Measurements from ENCODE around the gene DMPK. TPM values are rescaled to one million over a fixed set of nuclear protein-coding genes. Genes with fewer than 3 reads are reported as not detected.

DMPK gene
- polyA plus RNA-seq, 3 donors, result 31.5 to 37.5 (median 35.4) TPM

DNA sequence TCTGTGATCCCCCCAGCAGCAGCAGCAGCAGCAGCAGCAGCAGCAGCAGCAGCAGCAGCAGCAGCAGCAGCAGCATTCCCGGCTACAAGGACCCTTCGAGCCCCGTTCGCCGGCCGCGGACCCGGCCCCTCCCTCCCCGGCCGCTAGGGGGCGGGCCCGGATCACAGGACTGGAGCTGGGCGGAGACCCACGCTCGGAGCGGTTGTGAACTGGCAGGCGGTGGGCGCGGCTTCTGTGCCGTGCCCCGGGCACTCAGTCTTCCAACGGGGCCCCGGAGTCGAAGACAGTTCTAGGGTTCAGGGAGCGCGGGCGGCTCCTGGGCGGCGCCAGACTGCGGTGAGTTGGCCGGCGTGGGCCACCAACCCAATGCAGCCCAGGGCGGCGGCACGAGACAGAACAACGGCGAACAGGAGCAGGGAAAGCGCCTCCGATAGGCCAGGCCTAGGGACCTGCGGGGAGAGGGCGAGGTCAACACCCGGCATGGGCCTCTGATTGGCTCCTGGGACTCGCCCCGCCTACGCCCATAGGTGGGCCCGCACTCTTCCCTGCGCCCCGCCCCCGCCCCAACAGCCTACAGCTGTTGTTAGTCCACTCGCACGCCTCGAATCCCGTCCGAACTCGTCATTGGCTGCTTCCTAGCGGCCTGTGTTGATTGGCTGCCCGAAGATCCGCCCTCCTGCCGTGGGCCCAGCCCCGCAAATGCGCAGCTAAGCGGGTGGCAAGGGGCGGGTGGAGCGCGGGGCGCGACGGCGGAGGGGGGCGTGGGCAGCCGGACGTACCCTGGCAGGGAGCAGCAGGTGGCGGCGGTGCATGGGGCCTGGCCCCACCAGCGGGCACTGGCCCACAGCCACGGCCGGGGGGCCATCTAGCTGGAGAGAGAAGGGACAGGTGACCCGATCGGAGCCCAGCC is 11.8 kb downstream of the DMPK start:
- DNase-seq (ENCODE audit: low read depth in 3 of 3, low spot score in 2 of 3), result peak; percentile 82 to 91 (median 90)

GRCh38 chr19:45769821-45770191 is 12.5 kb downstream of the DMPK start:
- no peak for DNase-seq (ENCODE audit: low read depth in 3 of 3, low spot score in 2 of 3)

GRCh38 chr19:45768984-45769782 is 13.1 kb downstream of the DMPK start, which contains the start of gene SIX5:
SIX5 (minus strand) TSS chr19:45769252; CDS start chr19:45768844, 408 bp downstream.
- DNase-seq (ENCODE audit: low read depth in 3 of 3, low spot score in 2 of 3), result peak; percentile 90 to 96 (median 94)

DNA sequence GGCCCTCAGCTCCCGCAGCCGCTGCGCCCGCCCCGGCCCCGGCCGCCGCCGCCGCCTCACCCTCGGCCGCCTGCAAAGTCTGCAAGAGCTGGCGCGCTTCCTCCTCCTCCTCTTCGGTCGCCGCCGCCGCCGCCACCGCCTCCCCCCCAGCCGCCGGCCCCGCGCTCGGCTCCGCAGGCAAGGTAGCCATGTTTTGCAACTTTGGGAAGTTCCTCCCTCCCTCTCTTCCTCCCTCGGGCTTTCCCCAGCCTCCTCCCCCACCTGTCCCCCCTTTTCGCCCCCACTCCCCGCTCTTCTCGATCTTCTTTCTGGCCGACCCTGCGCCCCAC is 13.7 kb downstream of the DMPK start:
- DNase-seq (ENCODE audit: low read depth in 3 of 3, low spot score in 2 of 3), result no peak

GRCh38 chr19:45767881-45768654 is 14.2 kb downstream of the DMPK start:
- no peak for DNase-seq (ENCODE audit: low read depth in 3 of 3, low spot score in 2 of 3)

DNA sequence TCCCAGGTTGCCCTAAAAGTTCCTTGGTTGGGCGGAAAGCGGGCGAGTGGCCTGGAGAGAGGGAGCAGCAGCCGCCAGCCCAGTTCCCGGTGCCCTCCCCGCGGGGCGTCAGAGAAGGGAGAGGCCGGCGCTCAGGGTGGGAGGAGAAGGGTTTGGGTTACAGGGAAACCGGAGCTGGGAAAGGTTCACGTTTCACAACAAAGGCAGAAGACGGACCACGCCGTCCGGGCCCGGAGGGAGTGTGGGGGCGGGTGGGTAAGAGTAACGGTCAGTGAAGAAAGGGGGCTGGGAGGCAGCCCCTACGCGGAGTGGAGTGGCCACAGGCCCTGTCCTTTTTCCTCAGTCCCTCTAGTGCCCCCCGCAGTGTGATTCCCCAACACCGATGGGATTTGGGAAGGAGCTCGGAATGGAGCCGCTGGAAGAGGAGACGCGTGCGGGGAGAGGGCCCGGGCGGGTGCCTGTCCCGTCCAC is 14.8 kb downstream of the DMPK start:
- peak; percentile 69 to 83 (median 78) for DNase-seq (ENCODE audit: low read depth in 3 of 3, low spot score in 2 of 3)

DNA sequence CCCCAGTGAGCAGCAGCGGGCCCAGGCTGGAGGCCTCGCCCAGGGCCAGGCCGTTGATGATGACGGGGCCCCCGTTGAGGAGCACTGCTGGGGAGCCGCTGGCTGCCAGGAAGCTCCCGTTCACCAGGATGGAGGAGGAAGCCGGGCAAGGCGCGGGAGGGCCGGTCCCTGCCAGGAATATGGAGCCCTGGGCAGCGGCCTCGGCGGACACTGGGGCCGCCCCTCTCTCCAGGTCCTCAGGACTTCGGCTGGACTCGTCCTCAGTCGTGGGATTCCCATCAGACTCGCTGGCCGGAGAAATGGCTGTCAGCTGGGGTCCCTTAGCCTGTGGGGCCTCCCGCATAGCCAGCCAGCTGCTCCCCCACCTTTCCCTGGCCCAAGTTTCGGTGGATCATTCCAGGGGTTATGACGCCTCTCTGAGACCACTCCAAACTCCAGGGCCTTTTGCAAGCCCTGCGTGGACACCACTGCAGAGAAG is 15.4 kb downstream of the DMPK start:
- no peak for DNase-seq (ENCODE audit: low read depth in 3 of 3, low spot score in 2 of 3)

- no peak for DNase-seq (ENCODE audit: low read depth in 3 of 3, low spot score in 2 of 3)
Measured at GRCh38 chr19:45766296-45766868, 15.9 kb downstream of the DMPK start.

DNA sequence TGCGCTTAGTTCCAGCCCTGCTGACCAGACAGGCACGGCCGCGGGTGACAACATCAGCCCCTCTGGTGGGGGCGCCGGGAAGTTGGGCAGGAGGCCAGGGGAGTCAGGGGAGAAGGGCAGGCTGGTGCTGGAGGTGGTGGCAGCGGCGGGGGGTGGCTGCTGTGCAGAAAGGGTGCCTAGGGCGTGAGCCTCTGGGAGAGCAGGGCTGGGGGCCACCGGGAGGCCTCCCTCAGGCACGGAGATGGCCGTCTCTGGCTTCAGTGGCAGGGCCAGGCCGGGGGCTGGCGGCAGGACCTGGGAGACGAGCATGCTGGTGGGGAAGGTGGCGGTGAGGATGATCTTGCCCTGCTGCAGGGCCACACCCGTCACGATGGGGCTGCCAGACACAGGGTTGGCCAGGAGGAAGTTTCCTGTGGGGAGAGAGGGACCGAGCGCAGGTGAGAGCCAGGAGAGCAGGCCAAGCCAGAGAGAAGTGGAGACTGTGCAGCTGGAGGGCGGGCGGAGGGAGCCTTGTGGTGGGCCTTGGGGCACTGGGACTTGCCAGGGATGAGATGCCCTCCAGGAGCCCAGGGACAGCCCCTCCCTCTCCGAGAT is 16.5 kb downstream of the DMPK start:
- no peak for DNase-seq (ENCODE audit: low read depth in 3 of 3, low spot score in 2 of 3)

- DNase-seq (ENCODE audit: low read depth in 3 of 3, low spot score in 2 of 3), result no peak
Measured at GRCh38 chr19:45764945-45765701, 17.2 kb downstream of the DMPK start.

GRCh38 chr19:45764475-45764874 is 17.8 kb downstream of the DMPK start:
- no peak for DNase-seq (ENCODE audit: low read depth in 3 of 3, low spot score in 2 of 3)

GRCh38 chr19:45763691-45764294 is 18.5 kb downstream of the DMPK start:
- no peak for DNase-seq (ENCODE audit: low read depth in 3 of 3, low spot score in 2 of 3)

GRCh38 chr19:45762870-45763631 is 19.2 kb downstream of the DMPK start:
- no peak for DNase-seq (ENCODE audit: low read depth in 3 of 3, low spot score in 2 of 3)

GRCh38 chr19:45761714-45762113 is 20.6 kb downstream of the DMPK start:
- no peak for DNase-seq (ENCODE audit: low read depth in 3 of 3, low spot score in 2 of 3)

DNA sequence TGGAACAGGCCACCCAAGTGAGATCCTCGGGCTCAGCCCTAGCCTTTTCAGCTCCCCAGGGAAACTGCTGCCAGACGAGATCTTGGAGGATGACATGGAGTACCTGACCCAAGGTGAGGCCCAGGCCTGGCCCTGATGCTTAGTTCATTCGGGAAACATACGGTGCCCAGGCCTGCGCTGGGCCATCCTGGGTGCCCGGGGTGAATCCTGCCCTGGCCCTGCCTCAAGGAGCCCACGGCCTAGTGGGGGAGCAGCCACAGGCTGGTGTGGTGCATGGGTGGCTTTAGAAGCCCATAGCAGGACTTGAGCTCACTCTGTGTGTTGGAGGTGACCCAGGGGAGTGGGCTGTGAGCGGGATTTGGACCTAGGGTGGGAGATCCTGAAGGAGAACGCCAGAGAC is 23.4 kb downstream of the DMPK start:
- DNase-seq (ENCODE audit: low read depth in 3 of 3, low spot score in 2 of 3), result no peak

DNA sequence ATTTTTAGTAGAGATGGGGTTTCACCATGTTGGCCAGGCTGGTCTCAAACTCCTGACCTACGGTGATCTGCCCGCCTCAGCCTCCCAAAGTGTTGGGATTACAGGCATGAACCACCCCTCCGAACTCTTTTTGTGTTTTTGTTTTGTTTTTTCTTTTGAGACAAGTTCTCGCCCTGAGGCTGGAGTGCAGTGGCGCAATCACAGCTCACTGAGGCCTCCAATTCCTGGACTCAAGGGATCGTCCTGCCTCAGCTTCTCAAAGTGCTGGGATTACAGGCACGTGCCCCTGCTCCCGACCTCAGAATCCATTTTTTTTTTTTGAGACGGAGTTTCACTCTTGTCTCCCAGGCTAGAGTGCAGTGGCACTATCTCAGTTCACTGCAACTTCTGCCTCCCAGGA is 24.6 kb downstream of the DMPK start:
- no peak for DNase-seq (ENCODE audit: low read depth in 3 of 3, low spot score in 2 of 3)

GRCh38 chr19:45754323-45754722 is 28.0 kb downstream of the DMPK start:
- no peak for DNase-seq (ENCODE audit: low read depth in 3 of 3, low spot score in 2 of 3)

DNA sequence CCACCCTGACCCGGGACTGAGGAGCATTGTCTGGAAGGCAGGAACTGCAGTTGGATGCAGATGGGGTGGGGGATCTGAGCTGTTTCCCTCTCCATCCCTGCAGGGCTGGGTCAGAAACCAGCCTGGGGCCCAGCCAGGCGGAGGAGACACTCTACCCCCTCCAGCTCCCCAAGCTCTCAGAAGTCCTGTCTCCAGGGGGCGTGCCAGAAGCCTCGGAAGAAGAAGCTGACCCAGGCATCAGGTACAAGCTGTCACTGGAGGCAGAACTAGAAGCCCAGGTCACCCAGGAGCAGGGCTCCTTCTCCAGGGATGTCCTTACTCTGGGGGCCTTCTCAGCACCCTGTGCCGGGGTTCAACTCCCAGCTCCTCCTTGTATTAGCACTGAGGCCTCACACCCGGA is 28.7 kb downstream of the DMPK start:
- DNase-seq (ENCODE audit: low read depth in 3 of 3, low spot score in 2 of 3), result no peak

Data from right renal cortex interstitium (tissue), 3 donors.